SK-N-SH treated with all-trans-retinoic acid at 6 μM for 48 hours (cell line): ENCODE measurements around the gene TMEM43.

Source experiments
- BACH2 ChIP-seq: fragments of 250-450 bp; sonication (Bioruptor Pico); IDR thresholded peaks from 2 replicates; pipeline ENCODE4 v1.9.0; 2021; ENCODE audit warnings: mild to moderate bottlenecking, borderline replicate concordance
- ESRRG ChIP-seq: fragments of 250-450 bp; sonication (Bioruptor Pico); IDR thresholded peaks from 2 replicates; pipeline ENCODE4 v1.6.1; 2021; ENCODE audit warnings: mild to moderate bottlenecking
- OSR1 ChIP-seq: fragments of 250-450 bp; sonication (Bioruptor Pico); IDR thresholded peaks from 2 replicates; pipeline ENCODE4 v1.8.0; 2022; ENCODE audit warnings: moderate library complexity, mild to moderate bottlenecking, inconsistent platforms
- PATZ1 ChIP-seq: fragments of 250-450 bp; sonication (Bioruptor Pico); IDR thresholded peaks from 2 replicates; pipeline ENCODE4 v1.8.0; 2020; ENCODE audit warnings: mild to moderate bottlenecking, moderate library complexity, borderline replicate concordance
- RARB ChIP-seq: fragments of 250-450 bp; sonication (Bioruptor Pico); IDR thresholded peaks from 2 replicates; pipeline ENCODE4 v1.8.0; 2021; ENCODE audit warnings: mild to moderate bottlenecking, moderate library complexity
- SNAI2 ChIP-seq: fragments of 250-450 bp; sonication (Bioruptor Pico); IDR thresholded peaks from 2 replicates; pipeline ENCODE4 v1.5.0; 2020; ENCODE audit warnings: mild to moderate bottlenecking, moderate library complexity
- TCF4 ChIP-seq: fragments of 250-450 bp; sonication (Bioruptor Pico); IDR thresholded peaks from 2 replicates; pipeline ENCODE4 v1.8.0; 2021; ENCODE audit warnings: mild to moderate bottlenecking, moderate library complexity, borderline replicate concordance
- ZC3H10 ChIP-seq: fragments of 250-450 bp; sonication (Bioruptor Pico); IDR thresholded peaks from 2 replicates; pipeline ENCODE4 v1.5.1; 2021; ENCODE audit warnings: mild to moderate bottlenecking, moderate library complexity
- ZFP30 ChIP-seq: fragments of 450-650 bp; formaldehyde crosslinking; IDR thresholded peaks from 2 replicates; pipeline ENCODE4 v1.5.0; 2022; ENCODE audit warnings: mild to moderate bottlenecking, moderate library complexity

GRCh38 chr3:14139771-14140170 is 14.9 kb downstream of the TMEM43 start:
- TF ChIP-seq RARB (no peak), BACH2 (no peak), ESRRG (CRISPR knock-in tag) (no peak), PATZ1 (CRISPR knock-in tag) (no peak), TCF4 (CRISPR knock-in tag) (no peak), ZFP30 (CRISPR knock-in tag) (no peak), SNAI2 (CRISPR knock-in tag) (no peak), ZC3H10 (CRISPR knock-in tag) (no peak), OSR1 (CRISPR knock-in tag) (no peak)
